ENCODE measurements around the gene SLCO3A1. TPM values are rescaled to one million over a fixed set of nuclear protein-coding genes. Genes with fewer than 3 reads are reported as not detected.

The SLCO3A1 gene
- total and polyA plus RNA-seq, 8 donors, result 2.4 to 38.8 (median 7.7) TPM

- intact Hi-C loops (cut with DNase I; ENCODE audit: low total_unique reads), result no loop called here
- DNase-seq, result no peak
- H3K4me3 ChIP-seq, result no peak overlapping the region
- H3K27ac ChIP-seq, result no peak overlapping the region
- no peaks in the 10 kb centered on the region for H3K27me3 ChIP-seq
- TF ChIP-seq EP300 (IDR thresholded peaks at IDR 0.05), result no peak
- TF ChIP-seq POLR2AphosphoS5 (IDR thresholded peaks at IDR 0.05), result no peak
- no peak for TF ChIP-seq POLR2A (IDR thresholded peaks at IDR 0.05)
- TF ChIP-seq, protein P1, sequence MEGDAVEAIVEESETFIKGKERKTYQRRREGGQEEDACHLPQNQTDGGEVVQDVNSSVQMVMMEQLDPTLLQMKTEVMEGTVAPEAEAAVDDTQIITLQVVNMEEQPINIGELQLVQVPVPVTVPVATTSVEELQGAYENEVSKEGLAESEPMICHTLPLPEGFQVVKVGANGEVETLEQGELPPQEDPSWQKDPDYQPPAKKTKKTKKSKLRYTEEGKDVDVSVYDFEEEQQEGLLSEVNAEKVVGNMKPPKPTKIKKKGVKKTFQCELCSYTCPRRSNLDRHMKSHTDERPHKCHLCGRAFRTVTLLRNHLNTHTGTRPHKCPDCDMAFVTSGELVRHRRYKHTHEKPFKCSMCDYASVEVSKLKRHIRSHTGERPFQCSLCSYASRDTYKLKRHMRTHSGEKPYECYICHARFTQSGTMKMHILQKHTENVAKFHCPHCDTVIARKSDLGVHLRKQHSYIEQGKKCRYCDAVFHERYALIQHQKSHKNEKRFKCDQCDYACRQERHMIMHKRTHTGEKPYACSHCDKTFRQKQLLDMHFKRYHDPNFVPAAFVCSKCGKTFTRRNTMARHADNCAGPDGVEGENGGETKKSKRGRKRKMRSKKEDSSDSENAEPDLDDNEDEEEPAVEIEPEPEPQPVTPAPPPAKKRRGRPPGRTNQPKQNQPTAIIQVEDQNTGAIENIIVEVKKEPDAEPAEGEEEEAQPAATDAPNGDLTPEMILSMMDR (IDR thresholded peaks at IDR 0.05), result no peak
- WGBS, 5 donors, result 55 to 91% (median 71%) methylated on average over 1 of the region's 1 CpG
- no peaks in the 10 kb centered on the region for H3K4me1 ChIP-seq
- no peaks in the 10 kb centered on the region for H3K9me3 ChIP-seq
- H3K36me3 ChIP-seq, result no peaks in the 10 kb centered on the region
Measured at GRCh38 chr15:92001307-92001706, 147.8 kb downstream of the SLCO3A1 start.

GRCh38 chr15:92002666-92003065 lies 149.2 kb downstream of the SLCO3A1 start:
- WGBS, 5 donors, result 90 to 97% (median 95%) methylated on average over 4 of the region's 4 CpGs
- DNase-seq, result no peak
- Histone ChIP-seq H3K4me3 (no peak overlapping the region), H3K27ac (no peak overlapping the region), H3K27me3 (no peaks in the 10 kb centered on the region), H3K36me3 (no peaks in the 10 kb centered on the region), H3K4me1 (no peaks in the 10 kb centered on the region), H3K9me3 (no peaks in the 10 kb centered on the region)
- intact Hi-C loops (cut with DNase I; ENCODE audit: low total_unique reads), result no loop called here
- TF ChIP-seq EP300 (IDR thresholded peaks at IDR 0.05) (no peak), POLR2A (IDR thresholded peaks at IDR 0.05) (no peak), POLR2AphosphoS5 (IDR thresholded peaks at IDR 0.05) (no peak)
- TF ChIP-seq, protein P1 (IDR thresholded peaks at IDR 0.05), result no peak

- 85 to 94% (median 89%) methylated on average over 8 to 9 of the region's 9 CpGs for WGBS, 5 donors
Measured at GRCh38 chr15:92003515-92004067, 150.1 kb downstream of the SLCO3A1 start.

GRCh38 chr15:92005154-92005553 lies 151.6 kb downstream of the SLCO3A1 start:
- DNase-seq, result no peak
- TF ChIP-seq EP300 (IDR thresholded peaks at IDR 0.05), result no peak
- TF ChIP-seq POLR2A (IDR thresholded peaks at IDR 0.05), result no peak
- no peak for TF ChIP-seq POLR2AphosphoS5 (IDR thresholded peaks at IDR 0.05)
- TF ChIP-seq, protein P1 (IDR thresholded peaks at IDR 0.05), result no peak
- Histone ChIP-seq H3K27me3 (no peaks in the 10 kb centered on the region), H3K36me3 (no peaks in the 10 kb centered on the region), H3K4me1 (no peaks in the 10 kb centered on the region), H3K9me3 (no peaks in the 10 kb centered on the region), H3K27ac (no peak overlapping the region), H3K4me3 (no peak overlapping the region)
- WGBS, 5 donors, result 80 to 92% (median 82%) methylated on average over 6 of the region's 6 CpGs
- intact Hi-C loops (cut with DNase I; ENCODE audit: low total_unique reads), result no loop called here

More at GRCh38 chr15:92003515-92004067, 150.1 kb downstream of the SLCO3A1 start:
- TF ChIP-seq POLR2AphosphoS5 (IDR thresholded peaks at IDR 0.05), result no peak
- TF ChIP-seq, protein P1 (IDR thresholded peaks at IDR 0.05), result no peak
- TF ChIP-seq POLR2A (IDR thresholded peaks at IDR 0.05), result no peak
- no peak for TF ChIP-seq EP300 (IDR thresholded peaks at IDR 0.05)
- no peaks in the 10 kb centered on the region for H3K27me3 ChIP-seq
- intact Hi-C loops (cut with DNase I; ENCODE audit: low total_unique reads), result no loop called here
- H3K36me3 ChIP-seq, result no peaks in the 10 kb centered on the region
- DNase-seq, result no peak
- no peaks in the 10 kb centered on the region for H3K9me3 ChIP-seq
- no peaks in the 10 kb centered on the region for H3K4me1 ChIP-seq
- H3K27ac ChIP-seq, result no peak overlapping the region
- no peak overlapping the region for H3K4me3 ChIP-seq
